Epidermal melanocyte (primary cell): ENCODE results near the gene RUVBL1.
A peak's percentile ranks its signal among the peaks of the same experiment; 100 is the strongest.

Source experiments
- DNase-seq: peaks from one replicate; pipeline ENCODE4 v3.0.0; 2011; ENCODE audit warnings: low spot score; ENCODE audit not compliant: insufficient read length

Gene RUVBL1

GRCh38 chr3:128068156-128068620, 55.4 kb downstream of the RUVBL1 start:
- no peak for DNase-seq

- no peak for DNase-seq
These were observed 56.1 kb downstream of the RUVBL1 start for GRCh38 chr3:128067489-128067888.

- no peak for DNase-seq
These were observed 56.9 kb downstream of the RUVBL1 start for GRCh38 chr3:128066676-128067075.

- no peak for DNase-seq
These were observed 57.5 kb downstream of the RUVBL1 start for GRCh38 chr3:128066114-128066513.

- DNase-seq: no peak
These were observed 58.6 kb downstream of the RUVBL1 start for GRCh38 chr3:128064962-128065361.

- no peak for DNase-seq
These were observed 59.7 kb downstream of the RUVBL1 start for GRCh38 chr3:128063865-128064264.

- DNase-seq: no peak
These were observed 61.4 kb downstream of the RUVBL1 start for GRCh38 chr3:128062033-128062745.

- DNase-seq: no peak
These were observed 62.9 kb downstream of the RUVBL1 start for GRCh38 chr3:128060473-128061381.

- DNase-seq: no peak
These were observed 67.4 kb downstream of the RUVBL1 start for GRCh38 chr3:128056258-128056657.

- no peak for DNase-seq
These were observed 69.2 kb downstream of the RUVBL1 start for GRCh38 chr3:128054367-128054766.

- no peak for DNase-seq
These were observed 70.0 kb downstream of the RUVBL1 start for GRCh38 chr3:128053614-128054013.

GRCh38 chr3:128052595-128053351, 70.8 kb downstream of the RUVBL1 start:
- no peak for DNase-seq

- DNase-seq: peak; percentile 92
These were observed 71.6 kb downstream of the RUVBL1 start, which contains the start of gene SEC61A1 for GRCh38 chr3:128051837-128052594. Gene SEC61A1 (plus strand): TSS chr3:128052437. CDS start chr3:128052553, 116 bp downstream.

- no peak for DNase-seq
These were observed 72.2 kb downstream of the RUVBL1 start for GRCh38 chr3:128051459-128051836.

GRCh38 chr3:128050597-128050996, 73.0 kb downstream of the RUVBL1 start:
- DNase-seq: no peak

GRCh38 chr3:128041344-128041743, 82.3 kb downstream of the RUVBL1 start:
- DNase-seq: no peak

- no peak for DNase-seq
These were observed 83.0 kb downstream of the RUVBL1 start for GRCh38 chr3:128040660-128041059.

- no peak for DNase-seq
These were observed 83.6 kb downstream of the RUVBL1 start for GRCh38 chr3:128040041-128040440.

- no peak for DNase-seq
These were observed 87.5 kb downstream of the RUVBL1 start for GRCh38 chr3:128036119-128036518.

- no peak for DNase-seq
These were observed 90.5 kb downstream of the RUVBL1 start for GRCh38 chr3:128033102-128033501.
